ENCODE data around the gene CASP8. TPM values are rescaled to one million over a fixed set of nuclear protein-coding genes. Genes with fewer than 3 reads are reported as not detected.

CASP8 gene
- total RNA-seq, 1 donor from 2014 or later = 2.1 TPM

DNA sequence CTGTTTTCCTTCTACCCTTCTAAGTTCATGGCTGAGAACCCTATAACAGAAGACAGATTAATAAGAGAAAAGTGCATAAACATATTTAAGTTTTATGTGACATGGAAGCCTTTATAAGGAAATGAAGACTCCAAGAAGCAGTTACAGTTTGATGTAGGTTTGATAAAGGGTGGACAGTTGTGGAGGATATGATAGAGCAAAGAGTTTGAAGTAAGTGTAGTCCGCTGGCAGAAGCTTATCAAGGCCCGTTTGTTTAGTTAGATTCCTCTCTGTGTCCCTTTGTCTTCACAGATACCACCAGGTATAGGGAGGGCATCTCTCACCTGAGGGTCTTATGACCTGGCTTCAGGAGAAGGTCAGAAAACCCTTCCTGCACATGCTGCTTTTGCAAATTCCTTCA lies 10.4 kb upstream of the CASP8 start:
- DNase-seq (ENCODE audit: low spot score) = no peak
- no peaks in the 10 kb centered on the region for H3K79me2 ChIP-seq (ENCODE audit: low read depth)
- H3K27me3 ChIP-seq = no peaks in the 10 kb centered on the region
- Mint-ChIP-seq H3K27ac (no peak overlapping the region), H3K4me3 (no peak overlapping the region), H3K27me3 (ENCODE audit: insufficient read depth, low read depth) (peaks cover 3% of the 10 kb centered on the region), H3K4me1 (no peaks in the 10 kb centered on the region), H3K9me3 (no peaks in the 10 kb centered on the region), H3K36me3 (no peaks in the 10 kb centered on the region)
- H3K27ac ChIP-seq = no peak overlapping the region
- no peak overlapping the region for H3K9ac ChIP-seq
- H3K4me2 ChIP-seq = no peak overlapping the region
- H3K36me3 ChIP-seq = no peaks in the 10 kb centered on the region
- no peak for TF ChIP-seq EZH2phosphoT487 (IDR thresholded peaks at IDR 0.05)
- TF ChIP-seq, protein P1, sequence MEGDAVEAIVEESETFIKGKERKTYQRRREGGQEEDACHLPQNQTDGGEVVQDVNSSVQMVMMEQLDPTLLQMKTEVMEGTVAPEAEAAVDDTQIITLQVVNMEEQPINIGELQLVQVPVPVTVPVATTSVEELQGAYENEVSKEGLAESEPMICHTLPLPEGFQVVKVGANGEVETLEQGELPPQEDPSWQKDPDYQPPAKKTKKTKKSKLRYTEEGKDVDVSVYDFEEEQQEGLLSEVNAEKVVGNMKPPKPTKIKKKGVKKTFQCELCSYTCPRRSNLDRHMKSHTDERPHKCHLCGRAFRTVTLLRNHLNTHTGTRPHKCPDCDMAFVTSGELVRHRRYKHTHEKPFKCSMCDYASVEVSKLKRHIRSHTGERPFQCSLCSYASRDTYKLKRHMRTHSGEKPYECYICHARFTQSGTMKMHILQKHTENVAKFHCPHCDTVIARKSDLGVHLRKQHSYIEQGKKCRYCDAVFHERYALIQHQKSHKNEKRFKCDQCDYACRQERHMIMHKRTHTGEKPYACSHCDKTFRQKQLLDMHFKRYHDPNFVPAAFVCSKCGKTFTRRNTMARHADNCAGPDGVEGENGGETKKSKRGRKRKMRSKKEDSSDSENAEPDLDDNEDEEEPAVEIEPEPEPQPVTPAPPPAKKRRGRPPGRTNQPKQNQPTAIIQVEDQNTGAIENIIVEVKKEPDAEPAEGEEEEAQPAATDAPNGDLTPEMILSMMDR (IDR thresholded peaks at IDR 0.05) = no peak
- TF ChIP-seq EZH2 (IDR thresholded peaks at IDR 0.05) = no peak
- H3K4me1 ChIP-seq = no peaks in the 10 kb centered on the region
- H3F3A ChIP-seq (ENCODE audit: low read depth) = no peaks in the 10 kb centered on the region
- no peaks in the 10 kb centered on the region for H3K9me3 ChIP-seq (ENCODE audit: low read depth)
- H2AFZ ChIP-seq (replicated peaks) = no peak overlapping the region
- no peak overlapping the region for H3K4me3 ChIP-seq
- no peaks in the 10 kb centered on the region for H4K20me1 ChIP-seq (ENCODE audit: low read depth)

GRCh38 chr2:201250741-201251140 lies 9.6 kb upstream of the CASP8 start:
- Histone ChIP-seq H3K9me3 (ENCODE audit: low read depth) (no peaks in the 10 kb centered on the region), H3K4me3 (no peak overlapping the region), H3F3A (ENCODE audit: low read depth) (no peaks in the 10 kb centered on the region), H2AFZ (replicated peaks) (no peak overlapping the region), H3K79me2 (ENCODE audit: low read depth) (no peaks in the 10 kb centered on the region), H3K9ac (no peak overlapping the region), H4K20me1 (ENCODE audit: low read depth) (no peaks in the 10 kb centered on the region), H3K4me2 (no peak overlapping the region), H3K36me3 (no peaks in the 10 kb centered on the region), H3K27ac (no peak overlapping the region), H3K4me1 (no peaks in the 10 kb centered on the region), H3K27me3 (no peaks in the 10 kb centered on the region)
- TF ChIP-seq EZH2phosphoT487 (IDR thresholded peaks at IDR 0.05) (no peak), EZH2 (IDR thresholded peaks at IDR 0.05) (no peak)
- TF ChIP-seq, protein P1 (IDR thresholded peaks at IDR 0.05) = no peak
- no peak overlapping the region for H3K27ac Mint-ChIP-seq
- peaks cover 3% of the 10 kb centered on the region for H3K27me3 Mint-ChIP-seq (ENCODE audit: insufficient read depth, low read depth)
- H3K36me3 Mint-ChIP-seq = no peaks in the 10 kb centered on the region
- H3K4me1 Mint-ChIP-seq = no peaks in the 10 kb centered on the region
- no peaks in the 10 kb centered on the region for H3K9me3 Mint-ChIP-seq
- no peak for DNase-seq (ENCODE audit: low spot score)
- H3K4me3 Mint-ChIP-seq = no peak overlapping the region

- no peak overlapping the region for H3K4me3 Mint-ChIP-seq
- Histone ChIP-seq H2AFZ (replicated peaks) (peak overlapping the region; percentile 73), H3K9ac (no peak overlapping the region), H3K36me3 (no peaks in the 10 kb centered on the region), H3K79me2 (ENCODE audit: low read depth) (no peaks in the 10 kb centered on the region), H4K20me1 (ENCODE audit: low read depth) (no peaks in the 10 kb centered on the region), H3F3A (ENCODE audit: low read depth) (no peaks in the 10 kb centered on the region), H3K27me3 (no peaks in the 10 kb centered on the region), H3K4me3 (no peak overlapping the region), H3K9me3 (ENCODE audit: low read depth) (no peaks in the 10 kb centered on the region), H3K27ac (no peak overlapping the region), H3K4me2 (no peak overlapping the region), H3K4me1 (peaks cover 11% of the 10 kb centered on the region)
- H3K36me3 Mint-ChIP-seq = no peaks in the 10 kb centered on the region
- H3K9me3 Mint-ChIP-seq = no peaks in the 10 kb centered on the region
- DNase-seq (ENCODE audit: low spot score) = no peak
- no peaks in the 10 kb centered on the region for H3K27me3 Mint-ChIP-seq (ENCODE audit: insufficient read depth, low read depth)
- peaks cover 17% of the 10 kb centered on the region for H3K4me1 Mint-ChIP-seq
- TF ChIP-seq EZH2 (IDR thresholded peaks at IDR 0.05) (no peak), EZH2phosphoT487 (IDR thresholded peaks at IDR 0.05) (no peak)
- TF ChIP-seq, protein P1 (IDR thresholded peaks at IDR 0.05) = no peak
- H3K27ac Mint-ChIP-seq = no peak overlapping the region
Measured at GRCh38 chr2:201254081-201254730, 6.1 kb upstream of the CASP8 start.
